ENCODE results near the gene PRPH2. TPM values are rescaled to one million over a fixed set of nuclear protein-coding genes. Genes with fewer than 3 reads are reported as not detected.
"Not testable (repeated sequence)": the region's sequence is repeated elsewhere in the genome, so short reads cannot be mapped to it uniquely, and the experiment has no call there.

Gene PRPH2
- polyA plus RNA-seq, 1 donor = 2.6 TPM

DNA sequence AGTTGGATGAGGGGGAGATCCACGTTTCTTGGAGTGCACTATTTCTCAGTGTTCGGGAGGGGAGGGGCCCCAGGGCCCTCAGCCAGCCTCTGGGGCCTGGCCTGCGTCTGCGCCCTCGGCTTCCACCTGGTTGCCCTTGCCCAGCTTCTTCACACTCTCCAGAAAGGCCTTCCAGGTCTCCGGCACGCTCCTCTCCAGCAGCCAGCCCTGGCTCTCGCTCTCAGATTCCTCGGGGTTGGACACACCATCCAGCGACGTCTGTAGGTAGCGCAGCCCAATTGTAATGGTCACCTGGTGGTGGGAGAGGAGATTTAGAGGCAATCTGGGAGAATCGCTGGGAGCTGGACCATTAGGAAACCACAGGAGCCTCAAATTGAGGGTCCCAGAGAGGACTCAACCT is 24.2 kb downstream of the PRPH2 start:
- no peak for DNase-seq (ENCODE audit: low read depth)

DNA sequence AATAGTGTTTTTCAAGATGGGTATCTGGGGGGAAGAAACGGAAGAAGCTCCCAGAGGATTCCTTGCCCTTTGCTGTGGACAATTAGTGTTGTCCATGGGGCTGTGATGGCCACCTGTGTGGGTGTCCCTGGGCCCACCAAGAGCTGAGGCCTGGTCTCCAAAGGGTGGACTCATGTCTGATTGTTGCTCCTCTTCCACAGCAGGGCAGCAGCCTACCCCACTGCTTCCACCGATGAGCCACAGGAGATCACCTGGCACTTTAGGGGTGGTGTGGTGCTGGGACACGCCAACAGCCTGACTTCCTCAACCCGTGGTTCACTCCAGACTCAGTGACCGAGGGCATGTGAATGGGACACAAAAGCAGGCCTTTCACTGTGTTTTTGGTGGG is 25.1 kb downstream of the PRPH2 start:
- no peak for DNase-seq (ENCODE audit: low read depth)

DNA sequence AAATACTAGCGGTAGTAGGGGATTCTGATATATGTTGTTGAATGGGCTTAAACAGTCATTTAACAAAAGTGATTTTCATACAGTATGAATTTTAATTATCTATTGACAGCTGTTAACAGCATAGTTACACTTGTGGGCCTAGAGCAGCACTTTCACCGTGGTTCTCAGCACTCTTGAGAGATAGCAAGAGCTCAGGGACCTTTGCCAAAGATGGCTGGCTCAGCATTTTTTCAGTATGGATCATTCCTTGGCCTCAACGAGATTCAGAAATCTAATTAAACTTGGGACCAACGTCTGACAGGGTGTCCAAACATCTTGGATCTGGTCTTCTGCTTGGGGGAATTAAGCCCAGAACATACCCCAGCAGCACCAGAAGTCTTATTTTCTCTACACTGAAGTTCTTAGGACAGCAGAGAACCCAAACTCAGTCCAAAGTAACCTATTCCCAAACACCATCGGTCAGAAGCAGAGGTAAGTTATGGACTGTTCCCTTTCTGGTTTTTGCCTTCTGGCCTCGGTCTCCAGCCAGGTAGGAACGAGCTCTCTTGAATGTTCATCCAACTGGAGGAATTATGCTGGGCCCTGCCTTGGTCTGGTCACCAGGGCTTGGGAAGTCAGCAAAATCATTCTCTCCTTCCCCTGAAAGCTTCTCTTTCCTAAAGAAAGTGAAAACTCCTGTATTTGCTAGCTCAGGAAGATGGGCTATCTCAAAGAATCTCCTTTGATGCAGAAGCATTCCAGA is 25.7 kb downstream of the PRPH2 start:
- DNase-seq (ENCODE audit: low read depth) = no peak

DNA sequence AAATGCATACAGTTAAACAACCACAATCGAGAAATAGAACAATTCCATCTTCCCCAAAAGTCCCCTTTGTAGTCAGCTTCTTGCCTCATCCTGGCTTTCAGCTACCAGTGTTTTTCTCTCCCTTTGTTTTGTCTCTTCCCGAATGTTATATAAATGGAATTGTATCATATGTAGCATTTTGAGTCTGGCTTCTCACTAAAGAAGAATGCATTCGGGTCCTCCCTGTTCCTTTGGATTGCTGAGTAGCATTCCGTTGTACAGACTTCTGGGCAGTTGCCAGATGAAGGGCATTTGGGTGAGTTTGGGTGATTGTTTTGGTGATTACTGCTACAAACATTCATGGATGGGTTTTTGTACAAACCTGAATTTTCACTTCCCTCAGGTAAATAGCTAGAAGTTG is 27.8 kb downstream of the PRPH2 start:
- DNase-seq (ENCODE audit: low read depth) = no peak

DNA sequence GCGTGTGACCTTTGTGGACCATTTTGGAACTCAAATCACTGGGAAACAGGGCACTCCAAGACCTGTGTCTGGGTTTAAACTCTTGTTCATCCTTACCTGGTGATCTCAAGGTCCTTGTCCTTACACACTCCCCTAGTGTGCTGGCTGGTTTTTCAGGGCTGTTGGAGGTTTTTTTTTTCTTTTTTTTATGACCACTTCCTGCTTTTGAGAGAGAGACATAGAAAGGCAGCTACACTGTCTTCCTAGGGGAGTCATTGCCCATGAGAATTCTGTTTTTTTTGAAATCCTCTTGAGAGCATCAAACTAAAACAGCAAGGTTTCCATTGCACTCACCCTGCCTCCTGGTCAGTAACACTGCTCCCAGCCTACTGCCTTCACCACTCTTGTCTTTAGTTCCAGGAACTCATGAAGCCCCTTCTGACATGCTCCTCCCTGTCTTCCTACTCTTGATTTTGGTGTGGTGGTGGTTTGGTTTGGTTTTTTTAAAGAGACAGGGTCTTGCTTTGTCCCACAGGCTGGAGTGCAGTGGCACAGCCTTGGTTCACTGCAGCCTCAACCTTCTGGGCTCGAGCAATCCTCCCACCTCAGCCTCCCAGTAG is 28.6 kb downstream of the PRPH2 start:
- no peak for DNase-seq (ENCODE audit: low read depth)

DNA sequence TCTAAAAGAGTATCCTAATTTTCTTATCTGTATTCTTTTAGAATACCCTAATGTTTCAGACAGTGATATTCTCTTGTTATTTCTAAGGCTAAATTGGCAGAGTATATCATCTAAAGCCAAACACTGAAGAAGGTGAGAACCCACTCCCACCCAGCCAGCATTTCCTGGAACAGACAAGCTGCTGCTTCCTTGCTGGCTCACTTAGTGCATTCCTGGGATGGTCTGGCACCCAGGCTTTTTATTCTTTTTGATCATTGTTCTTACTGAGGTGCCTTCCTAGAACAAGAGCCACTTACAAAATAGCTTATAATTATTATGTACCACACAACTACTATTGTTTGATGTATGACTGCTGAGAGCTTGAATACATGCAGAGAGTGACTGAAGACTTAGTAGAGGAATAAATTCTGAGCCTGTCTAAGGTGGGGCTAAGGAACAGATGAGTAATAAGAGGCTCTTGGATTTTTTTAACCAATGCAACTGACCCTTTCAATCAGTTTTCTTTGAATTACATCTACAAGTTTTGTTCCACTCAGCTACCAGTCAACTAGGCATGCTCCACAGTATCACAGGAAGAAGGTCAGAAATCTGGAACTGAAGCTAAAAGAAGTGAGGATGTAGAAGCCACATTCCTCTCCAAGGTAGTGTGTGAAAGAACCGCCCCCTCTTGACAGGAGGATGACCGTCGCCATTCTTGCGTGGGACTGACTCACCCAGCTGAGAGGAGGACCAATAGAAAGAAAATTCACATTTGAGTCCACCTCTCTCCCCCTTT is 30.1 kb downstream of the PRPH2 start:
- no peak for DNase-seq (ENCODE audit: low read depth)

DNA sequence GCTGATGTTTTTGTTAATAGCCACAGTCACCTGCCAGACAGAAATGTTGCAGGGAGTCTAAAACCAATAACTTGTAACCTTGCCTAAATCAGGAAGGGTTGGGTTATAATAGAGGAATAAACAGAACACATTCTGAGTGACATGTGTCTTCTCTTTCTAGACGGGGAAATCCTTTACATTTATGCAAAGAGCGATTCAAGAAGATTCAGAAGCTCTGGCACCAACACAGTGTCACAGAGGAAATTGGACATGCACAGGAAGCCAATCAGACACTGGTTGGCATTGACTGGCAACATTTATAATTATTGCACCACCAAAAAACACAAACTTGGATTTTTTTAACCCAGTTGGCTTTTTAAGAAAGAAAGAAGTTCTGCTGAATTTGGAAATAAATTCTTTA is 31.5 kb downstream of the PRPH2 start:
- no peak for DNase-seq (ENCODE audit: low read depth)

DNA sequence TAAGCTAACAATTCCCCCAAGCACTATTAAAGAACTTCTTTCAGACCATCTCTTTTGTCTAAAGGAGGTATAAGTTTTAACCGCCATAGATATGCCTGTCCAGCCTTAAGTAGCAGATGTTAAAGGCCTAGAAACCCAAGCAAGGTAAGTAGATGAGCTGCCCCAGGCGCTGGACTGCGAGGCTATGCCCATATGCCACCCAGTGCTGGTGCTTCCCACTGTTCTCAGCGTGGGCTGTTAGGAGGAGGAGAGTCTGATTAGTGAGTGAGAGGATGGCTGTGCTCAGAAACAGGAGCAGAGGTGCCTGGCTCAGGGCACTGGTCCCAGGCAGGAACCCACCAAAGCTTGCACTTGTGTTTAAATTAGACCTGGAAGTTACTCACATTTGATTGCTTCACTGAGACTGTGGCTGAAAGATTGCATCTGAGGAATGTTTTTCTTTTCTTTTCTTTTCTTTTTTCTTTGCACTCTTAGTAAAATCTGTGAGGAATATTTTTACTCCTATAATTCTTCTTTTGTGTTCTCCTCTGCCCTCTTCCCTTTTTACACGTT is 32.2 kb downstream of the PRPH2 start:
- no peak for DNase-seq (ENCODE audit: low read depth)

DNA sequence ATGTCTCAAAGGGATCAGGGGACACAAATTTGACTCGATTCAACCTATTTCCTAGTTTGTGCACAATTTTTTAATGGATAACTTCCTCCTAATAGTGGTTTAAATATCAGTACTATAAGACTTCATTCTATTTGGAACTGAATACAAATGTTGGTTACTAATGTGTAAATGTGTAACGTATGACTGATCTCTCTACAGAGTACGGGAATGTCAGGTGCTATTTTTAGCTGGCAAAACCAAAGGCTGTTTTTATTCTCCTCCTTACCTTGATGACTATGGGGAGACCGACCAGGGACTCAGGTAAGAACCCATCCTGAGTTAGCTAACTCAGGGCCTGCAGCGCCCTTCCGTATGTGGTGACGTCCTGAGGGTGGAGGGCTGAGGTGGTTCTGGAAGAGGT is 33.0 kb downstream of the PRPH2 start:
- DNase-seq (ENCODE audit: low read depth) = no peak

DNA sequence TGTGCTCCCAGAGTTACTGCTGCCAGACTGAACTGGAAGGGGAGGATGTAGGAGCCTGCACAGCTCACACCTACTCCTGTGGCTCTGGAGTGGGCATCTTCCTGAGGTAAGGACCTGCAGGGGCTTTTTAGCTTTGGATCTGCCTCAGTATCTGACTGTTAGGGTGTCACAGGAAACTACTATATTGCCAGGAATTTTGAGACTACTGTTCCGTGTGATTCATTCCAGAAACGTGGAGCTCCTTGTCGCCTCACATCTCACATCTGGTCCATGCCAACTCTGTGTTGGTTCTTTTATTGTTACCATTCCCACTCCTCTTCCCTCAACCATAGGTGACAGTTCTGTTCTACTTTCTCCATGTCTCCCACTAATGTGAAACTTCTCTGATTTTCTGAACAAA is 34.1 kb downstream of the PRPH2 start:
- no peak for DNase-seq (ENCODE audit: low read depth)

DNA sequence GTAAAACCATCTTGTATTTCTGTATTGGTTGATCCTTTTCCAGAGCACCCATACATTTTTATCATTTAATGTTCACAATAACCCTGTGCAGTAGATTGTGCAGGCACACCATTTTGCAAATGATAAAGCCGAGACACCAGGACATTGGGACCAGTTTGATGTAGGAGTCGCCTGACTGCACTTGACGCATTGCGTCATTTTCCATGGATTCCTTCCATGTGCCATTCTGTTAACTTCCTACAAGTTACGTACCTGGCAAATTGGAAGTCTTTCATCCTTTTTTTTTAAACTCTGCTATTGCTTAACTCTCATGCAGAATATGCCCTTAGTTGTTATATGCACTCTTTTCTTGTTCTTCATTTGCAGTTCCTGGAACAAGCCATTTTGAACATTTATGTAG is 43.0 kb downstream of the PRPH2 start:
- no peak for DNase-seq (ENCODE audit: low read depth)

DNA sequence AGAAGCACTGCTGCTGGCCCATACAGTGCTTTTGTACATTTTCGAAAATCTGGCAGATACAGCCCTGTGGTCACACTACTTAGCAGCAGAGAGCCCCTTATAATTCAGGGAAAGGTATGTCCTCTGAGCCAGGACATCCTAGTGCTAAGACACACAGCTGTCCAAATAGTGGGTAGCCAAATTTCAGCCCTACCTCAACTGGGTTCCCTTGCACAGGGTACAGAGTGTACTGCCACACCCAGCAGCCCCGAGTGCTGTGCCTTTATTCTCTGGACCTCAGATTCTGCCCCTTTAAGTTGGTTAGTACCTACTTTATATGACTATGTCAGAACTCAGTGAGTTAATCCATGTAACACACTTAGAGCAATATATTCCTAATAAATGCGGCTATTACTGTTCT is 47.6 kb downstream of the PRPH2 start:
- DNase-seq (ENCODE audit: low read depth) = no peak

DNA sequence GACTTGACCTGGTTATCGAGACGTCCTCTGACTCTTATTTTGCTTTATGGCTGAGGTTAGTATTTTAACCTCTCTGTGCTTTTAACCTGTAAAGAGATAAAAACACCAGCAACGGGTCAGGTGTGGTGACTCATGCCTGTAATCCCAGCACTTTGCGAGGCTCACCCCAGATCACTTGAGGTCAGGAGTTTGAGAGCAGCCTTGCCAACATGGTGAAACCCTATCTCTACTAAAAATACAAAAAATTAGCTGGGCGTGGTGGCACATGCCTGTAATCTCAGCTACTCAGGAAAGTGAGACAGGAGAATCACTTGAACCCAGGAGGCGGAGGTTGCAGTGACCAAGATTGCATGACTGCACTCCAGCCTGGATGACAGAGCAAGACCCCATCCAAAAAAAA is 48.0 kb downstream of the PRPH2 start:
- not testable (repeated sequence) for DNase-seq (ENCODE audit: low read depth)

DNA sequence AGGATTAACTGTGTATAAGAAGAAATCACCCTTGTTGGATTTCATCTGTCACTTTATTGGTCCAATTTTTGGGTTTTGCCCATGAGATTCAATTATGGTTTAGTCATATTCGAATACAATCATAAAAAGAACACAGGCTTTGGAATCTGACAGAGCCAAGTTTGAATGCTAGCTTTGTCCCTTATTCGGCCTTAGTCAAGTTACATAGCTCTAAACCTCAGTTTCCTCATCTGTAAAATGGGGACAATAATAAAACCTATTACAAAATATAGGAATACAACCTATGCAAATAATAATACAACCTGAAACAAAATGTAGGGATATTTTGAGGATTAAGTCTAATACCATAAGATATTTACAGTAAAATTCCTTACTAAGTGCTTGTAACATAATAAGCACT is 57.7 kb downstream of the PRPH2 start:
- no peak for DNase-seq (ENCODE audit: low read depth)

DNA sequence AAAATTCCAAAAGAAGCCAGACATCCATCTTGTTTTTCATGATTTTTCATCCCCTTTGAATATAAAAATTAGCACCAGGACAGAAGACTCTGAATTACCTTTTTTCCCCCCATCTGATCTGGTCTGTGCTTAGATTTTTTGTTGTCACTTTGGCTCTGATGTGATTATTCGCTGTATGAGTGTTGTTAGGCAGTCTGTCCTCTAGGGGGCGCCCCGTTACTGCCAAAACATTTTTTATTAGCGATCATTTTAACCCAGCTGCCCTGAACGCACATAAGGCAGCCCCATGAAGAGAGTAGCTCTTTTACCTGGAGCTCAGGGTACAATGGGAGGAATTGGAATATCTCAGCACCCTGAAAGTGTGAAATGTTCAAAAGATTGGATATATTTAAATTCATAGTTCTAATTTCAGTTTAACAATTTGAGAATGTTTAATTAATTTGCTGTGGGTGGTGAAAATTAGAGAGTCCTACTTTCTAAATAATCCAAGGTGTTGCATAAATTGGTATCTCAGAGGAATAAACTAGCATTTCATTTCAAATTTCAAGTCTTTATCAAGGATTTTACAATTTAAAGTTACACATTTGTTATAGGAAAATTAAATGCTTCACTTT is 60.8 kb downstream of the PRPH2 start:
- peak; percentile 31 for DNase-seq (ENCODE audit: low read depth)

DNA sequence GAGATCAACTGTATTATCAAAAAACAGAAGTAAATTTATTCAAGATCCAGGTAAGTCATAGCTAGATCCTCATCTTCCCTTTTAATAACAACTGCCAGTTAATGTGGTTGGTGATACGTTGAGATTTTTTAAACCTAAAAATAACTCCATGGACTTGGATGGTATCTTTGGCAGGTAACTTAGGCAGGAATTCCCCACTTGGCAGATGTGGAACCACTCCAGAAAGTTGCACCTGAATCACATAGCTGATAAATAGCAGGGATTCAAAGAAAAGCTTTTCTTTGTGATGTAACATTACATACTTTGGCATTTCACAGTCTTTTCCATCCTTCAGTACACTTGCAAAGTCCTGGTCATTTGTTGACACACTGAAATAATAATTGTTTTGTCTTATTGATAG is 62.6 kb downstream of the PRPH2 start:
- no peak for DNase-seq (ENCODE audit: low read depth)

DNA sequence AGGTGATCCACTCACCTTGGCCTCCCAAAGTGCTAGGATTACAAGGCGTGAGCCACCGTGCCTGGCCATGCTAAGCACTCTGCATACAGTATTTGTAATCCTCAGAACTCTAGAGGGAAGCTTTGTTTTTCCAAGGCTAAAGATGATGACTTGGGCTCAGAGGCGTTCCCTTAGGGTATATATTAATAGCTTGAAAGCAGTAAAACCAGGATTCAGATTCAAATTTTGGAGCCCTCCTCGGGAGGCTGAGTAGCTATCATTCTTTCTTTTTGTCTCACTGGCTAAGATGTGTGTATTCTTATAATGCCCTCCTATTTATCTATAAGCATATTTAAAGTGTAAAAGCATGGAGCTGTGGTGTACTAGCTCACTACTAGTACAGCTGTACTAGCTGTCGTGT is 68.5 kb downstream of the PRPH2 start:
- no peak for DNase-seq (ENCODE audit: low read depth)

DNA sequence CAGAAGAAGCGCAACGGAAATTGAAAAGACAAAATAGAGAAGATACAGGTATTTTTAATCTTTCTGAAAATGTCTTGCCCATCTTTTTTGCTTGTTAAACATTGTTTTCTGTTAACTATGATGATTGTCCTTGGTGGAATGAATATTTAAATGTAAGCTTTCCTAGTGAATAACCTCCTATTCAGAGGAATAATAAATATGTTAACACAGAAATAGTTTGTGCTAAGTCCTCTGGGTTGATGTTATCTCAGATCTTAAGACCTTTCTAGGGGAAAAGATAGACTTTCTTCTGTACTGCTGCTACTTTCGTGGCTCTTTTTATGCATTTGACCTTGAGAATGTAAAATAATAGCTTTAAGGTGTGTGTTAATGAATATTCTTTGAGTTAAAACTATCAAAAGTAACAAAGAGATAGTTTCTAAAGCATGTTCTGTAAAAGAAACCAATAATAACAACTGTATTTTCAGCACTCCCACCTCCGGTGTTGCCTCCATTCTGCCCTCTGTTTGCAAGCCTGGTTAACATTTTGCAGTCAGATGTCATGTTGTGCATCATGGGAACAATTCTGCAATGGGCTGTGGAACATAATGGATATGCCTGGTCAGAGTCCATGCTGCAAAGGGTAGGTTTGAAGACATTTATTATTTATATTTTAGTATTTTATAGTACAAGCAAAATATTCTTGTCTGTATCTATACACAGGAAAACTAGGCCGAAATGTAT is 70.2 kb downstream of the PRPH2 start:
- no peak for DNase-seq (ENCODE audit: low read depth)

All from forelimb muscle (tissue), 1 donor.